Measurements from ENCODE around the gene NR3C1.

- TF ChIP-seq CTCF (IDR thresholded peaks at IDR 0.05 in 2 of 3, conservative IDR thresholded peaks at IDR 0.05 in 1 of 3; ENCODE audit: borderline replicate concordance in 1 of 3, insufficient read depth in 1 of 3, low read depth in 2 of 3, low read length in 2 of 3) (no peak), CBX3 (IDR thresholded peaks at IDR 0.05; ENCODE audit: low read depth) (no peak), ZBTB33 (IDR thresholded peaks at IDR 0.05; ENCODE audit: extremely low read depth, insufficient replicate concordance, low read length) (no peak), POLR2A (IDR thresholded peaks at IDR 0.05; ENCODE audit: borderline replicate concordance, extremely low read depth, insufficient read depth, insufficient read length) (no peak), RAD21 (IDR thresholded peaks at IDR 0.05; ENCODE audit: low read depth) (no peak), POLR2AphosphoS5 (IDR thresholded peaks at IDR 0.05; ENCODE audit: low read depth, low read length) (no peak), EZH2 (IDR thresholded peaks at IDR 0.05) (no peak), SP1 (IDR thresholded peaks at IDR 0.05; ENCODE audit: low read depth) (no peak), YY1 (IDR thresholded peaks at IDR 0.05; ENCODE audit: extremely low read depth, insufficient replicate concordance, low read depth, low read length) (no peak), EZH2phosphoT487 (IDR thresholded peaks at IDR 0.05; ENCODE audit: borderline replicate concordance) (no peak), SIN3A (IDR thresholded peaks at IDR 0.05; ENCODE audit: low read depth) (no peak), JUND (IDR thresholded peaks at IDR 0.05) (no peak)
- TF ChIP-seq, protein P1, sequence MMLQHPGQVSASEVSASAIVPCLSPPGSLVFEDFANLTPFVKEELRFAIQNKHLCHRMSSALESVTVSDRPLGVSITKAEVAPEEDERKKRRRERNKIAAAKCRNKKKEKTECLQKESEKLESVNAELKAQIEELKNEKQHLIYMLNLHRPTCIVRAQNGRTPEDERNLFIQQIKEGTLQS (IDR thresholded peaks at IDR 0.05), result no peak
Observed at GRCh38 chr5:143449772-143450171, 46.3 kb upstream of the NR3C1 start.

Measured in HCT116 (cell line).